Measurements from ENCODE around the gene SLIT1.

DNA sequence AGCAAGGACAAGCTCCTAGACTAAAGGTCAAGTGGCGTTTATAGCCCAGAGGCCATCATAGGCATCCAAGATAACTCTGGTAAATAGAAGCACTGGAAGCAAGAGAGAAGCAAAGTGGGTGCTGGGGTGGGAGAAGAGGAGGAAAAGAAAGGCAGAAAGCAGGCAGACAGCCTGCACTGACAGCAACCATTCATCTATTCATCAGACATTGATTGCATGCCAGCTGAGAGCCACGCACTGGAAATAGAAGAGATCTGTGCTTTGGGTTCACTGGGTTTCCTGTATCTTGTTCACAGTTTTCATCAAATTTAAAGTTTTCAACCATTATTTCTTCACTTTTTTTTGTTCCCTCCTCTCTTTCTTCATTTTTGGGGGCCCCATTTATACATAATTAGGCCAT is 4.7 kb upstream of the SLIT1 start:
- TF ChIP-seq POLR2A (IDR thresholded peaks at IDR 0.05; ENCODE audit: low read depth, low read length) (no peak), POLR2AphosphoS5 (IDR thresholded peaks at IDR 0.05; ENCODE audit: low read depth, low read length) (no peak)

All from GM12892 (cell line).